ENCODE data around the gene TBC1D22A. TPM values are rescaled to one million over a fixed set of nuclear protein-coding genes. Genes with fewer than 3 reads are reported as not detected.

The TBC1D22A gene
- total and polyA plus RNA-seq, 4 experiments from 2014 or later = 20.6 to 49.2 (median 36.7) TPM

DNA sequence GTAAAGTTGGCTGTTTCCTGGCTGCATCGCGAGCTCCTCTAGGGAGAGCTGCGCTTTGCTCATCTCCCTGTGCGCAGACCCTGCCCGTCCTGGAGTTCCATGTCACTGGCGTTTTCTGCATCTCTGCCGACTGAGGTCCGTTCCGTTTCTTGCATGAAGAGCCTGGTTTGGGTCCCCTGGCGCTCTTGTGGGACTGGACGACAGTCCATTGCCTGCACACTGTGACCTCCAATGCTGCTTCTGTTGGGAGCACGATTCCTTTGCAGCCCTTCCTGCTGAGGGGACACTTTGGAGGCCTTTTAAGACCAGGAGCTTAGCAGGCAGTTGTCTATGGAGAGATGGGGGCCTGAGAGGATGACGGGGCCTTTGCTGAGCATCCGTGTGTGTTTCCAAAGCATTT is 90.3 kb downstream of the TBC1D22A start:
- DNase-seq = no peak
- Histone ChIP-seq H3K4me3 (ENCODE audit: low read length in 2 of 2) (no peak overlapping the region), H3K36me3 (ENCODE audit: insufficient read depth, low read length) (peaks cover 8% of the 10 kb centered on the region), H3K4me1 (ENCODE audit: insufficient read depth, low read length) (peaks cover 6% of the 10 kb centered on the region), H3K9me3 (ENCODE audit: control insufficient read depth in 1 of 2, low read length in 2 of 2) (no peaks in the 10 kb centered on the region), H3K27ac (ENCODE audit: low read depth, low read length) (no peak overlapping the region), H3K27me3 (ENCODE audit: insufficient read depth, low read length) (no peaks in the 10 kb centered on the region)
- ChIA-PET CTCF (ENCODE audit: partially characterized antibody) (no interaction called here), POLR2A (ENCODE audit: partially characterized antibody) (no interaction called here)
- Mint-ChIP-seq H3K9me3 (no peaks in the 10 kb centered on the region), H3K36me3 (peaks cover 44 to 50% of the 10 kb centered on the region in 2 donors), H3K27me3 (no peaks in the 10 kb centered on the region), H3K4me1 (peaks cover 28 to 54% (median 38%) of the 10 kb centered on the region in 4 donors), H3K4me3 (no peak overlapping the region), H3K27ac (peak overlapping the region in 1 of 7 donors; percentile 70)
- intact Hi-C loops (cut with micrococcal nuclease) = no loop called here

DNA sequence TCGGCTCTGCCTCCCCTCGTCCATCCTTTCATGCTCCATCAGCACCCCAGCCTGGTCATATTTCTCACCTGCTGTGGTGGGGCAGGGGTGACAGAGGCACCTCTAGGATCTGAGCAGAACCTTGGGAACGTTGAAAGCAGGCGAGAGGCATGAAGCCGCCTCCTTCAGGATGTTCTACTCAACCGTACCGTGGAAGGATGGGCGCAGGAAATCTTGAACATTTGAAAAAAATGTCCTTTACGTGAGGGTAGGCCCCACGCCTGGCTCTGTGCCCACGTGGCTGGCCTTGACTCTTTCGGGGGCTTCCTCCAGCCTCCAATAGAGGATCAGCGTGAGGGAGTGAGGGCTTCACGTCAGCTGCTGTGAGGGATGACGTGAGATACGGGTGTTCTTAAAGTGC is 90.7 kb downstream of the TBC1D22A start:
- DNase-seq = no peak
- POLR2A ChIA-PET (ENCODE audit: partially characterized antibody) = no interaction called here
- Histone ChIP-seq H3K27ac (ENCODE audit: low read depth, low read length) (no peak overlapping the region), H3K9me3 (ENCODE audit: control insufficient read depth in 1 of 2, low read length in 2 of 2) (no peaks in the 10 kb centered on the region), H3K4me3 (ENCODE audit: low read length in 2 of 2) (no peak overlapping the region), H3K4me1 (ENCODE audit: insufficient read depth, low read length) (peaks cover 6% of the 10 kb centered on the region), H3K36me3 (ENCODE audit: insufficient read depth, low read length) (peaks cover 8% of the 10 kb centered on the region), H3K27me3 (ENCODE audit: insufficient read depth, low read length) (no peaks in the 10 kb centered on the region)
- CTCF ChIA-PET (ENCODE audit: partially characterized antibody) = no interaction called here
- Mint-ChIP-seq H3K36me3 (peaks cover 40 to 48% of the 10 kb centered on the region in 2 donors), H3K27ac (peak overlapping the region in 3 of 7 donors; percentile 42 to 61 (median 42)), H3K9me3 (no peaks in the 10 kb centered on the region), H3K4me3 (no peak overlapping the region), H3K27me3 (no peaks in the 10 kb centered on the region), H3K4me1 (peaks cover 28 to 54% (median 38%) of the 10 kb centered on the region in 4 donors)
- intact Hi-C loops (cut with micrococcal nuclease) = no loop called here

DNA sequence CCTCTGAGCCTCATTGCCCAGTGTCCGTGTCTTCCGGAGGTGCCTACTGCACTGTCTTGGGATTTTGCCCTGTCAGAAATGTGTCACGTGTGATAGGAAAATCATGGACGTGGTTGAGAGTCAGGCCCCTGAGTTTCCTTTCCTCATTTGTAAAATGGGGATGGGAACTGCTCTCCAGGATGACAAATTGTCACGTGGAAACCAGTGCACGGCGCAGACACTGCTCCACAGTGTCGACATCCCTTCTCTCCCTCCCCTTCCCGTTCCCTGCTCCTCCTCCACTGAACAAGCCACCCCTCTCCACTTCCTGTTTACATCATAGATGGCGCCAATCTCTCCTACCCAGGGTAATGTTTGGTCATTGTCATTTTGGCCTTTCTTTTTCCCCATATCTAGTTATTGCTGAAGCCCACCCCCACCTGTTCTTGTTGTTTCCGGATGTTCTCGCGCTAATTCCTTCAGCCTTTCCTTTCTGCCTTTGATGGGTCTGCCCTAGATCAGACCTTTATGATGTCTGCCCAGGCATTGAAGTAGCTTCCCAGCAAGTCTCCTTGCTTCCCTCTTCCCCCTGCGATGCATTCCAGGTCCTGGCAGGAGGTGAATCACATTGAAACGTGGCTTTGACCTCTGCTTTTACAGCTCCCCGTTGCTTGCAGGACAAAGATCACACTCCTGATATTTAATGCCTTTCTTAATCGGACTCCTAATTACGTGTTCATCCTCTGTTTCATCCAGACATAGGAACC is 91.8 kb downstream of the TBC1D22A start:
- Mint-ChIP-seq H3K27me3 (no peaks in the 10 kb centered on the region), H3K27ac (peak overlapping the region in 4 of 7 donors; percentile 0 to 53 (median 21))
- H3K36me3 ChIP-seq (ENCODE audit: insufficient read depth, low read length) = peaks cover 8% of the 10 kb centered on the region

DNA sequence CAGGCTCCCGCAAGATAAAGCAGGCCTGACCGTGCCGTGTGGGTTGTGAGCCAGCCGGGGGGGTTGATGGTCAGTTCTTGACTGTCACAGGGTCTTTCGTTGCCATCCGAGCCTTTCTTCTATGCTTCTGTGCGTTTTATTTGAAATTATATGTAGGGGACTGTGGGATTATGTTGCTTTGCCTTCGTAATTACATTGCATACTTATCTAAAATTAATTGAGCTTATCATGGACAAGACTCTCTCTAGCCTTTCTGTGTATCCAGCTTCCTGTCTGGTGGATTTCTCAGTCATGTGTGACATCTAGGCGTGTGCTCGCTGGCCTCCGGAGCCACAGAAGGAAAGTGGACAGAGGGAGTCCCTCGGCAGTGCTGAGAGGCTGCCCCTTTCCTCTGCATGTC is 93.2 kb downstream of the TBC1D22A start:
- peaks cover 23 to 32% of the 10 kb centered on the region in 2 donors for H3K36me3 Mint-ChIP-seq

More for the DNA sequence above, 91.8 kb downstream of the TBC1D22A start:
- Histone ChIP-seq H3K27me3 (ENCODE audit: insufficient read depth, low read length) (no peaks in the 10 kb centered on the region), H3K9me3 (ENCODE audit: control insufficient read depth in 1 of 2, low read length in 2 of 2) (no peaks in the 10 kb centered on the region), H3K27ac (ENCODE audit: low read depth, low read length) (no peak overlapping the region), H3K4me1 (ENCODE audit: insufficient read depth, low read length) (peaks cover 6% of the 10 kb centered on the region), H3K4me3 (ENCODE audit: low read length in 2 of 2) (no peak overlapping the region)
- Mint-ChIP-seq H3K36me3 (peaks cover 35 to 46% of the 10 kb centered on the region in 2 donors), H3K4me3 (peak overlapping the region in 1 of 8 donors; percentile 26), H3K4me1 (peaks cover 28 to 51% (median 38%) of the 10 kb centered on the region in 4 donors), H3K9me3 (no peaks in the 10 kb centered on the region)
- no peak for DNase-seq
- intact Hi-C loops (cut with micrococcal nuclease) = no loop called here
- ChIA-PET CTCF (ENCODE audit: partially characterized antibody) (no interaction called here), POLR2A (ENCODE audit: partially characterized antibody) (no interaction called here)

DNA sequence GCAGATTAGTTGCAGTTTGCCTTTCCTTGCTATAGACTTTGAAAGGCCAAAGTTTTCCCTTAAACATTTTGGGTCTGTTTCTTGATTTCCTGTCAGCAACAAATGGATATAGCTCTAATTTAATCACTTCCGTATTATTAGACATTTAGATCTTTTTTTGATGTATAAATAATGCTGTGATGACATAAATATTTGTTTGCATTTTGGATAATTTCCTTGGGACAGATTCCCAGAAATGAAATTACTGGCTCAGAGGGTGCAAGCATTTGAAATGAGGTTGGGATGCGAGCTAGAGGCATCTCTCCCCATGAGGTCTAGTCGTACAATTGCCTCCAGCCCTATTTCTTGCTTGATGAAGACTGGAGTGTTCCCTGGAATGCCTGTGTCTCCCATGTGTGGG is 94.2 kb downstream of the TBC1D22A start:
- peaks cover 20 to 46% (median 32%) of the 10 kb centered on the region in 4 donors for H3K4me1 Mint-ChIP-seq
- CTCF ChIA-PET (ENCODE audit: partially characterized antibody) = interaction anchor here (0.8 kb wide), 1 partner anchor 54 kb away, joined by 3 read pairs; no protein-coding TSS in a partner anchor
- intact Hi-C loops (cut with micrococcal nuclease) = no loop called here

More for the DNA sequence above, 93.2 kb downstream of the TBC1D22A start:
- no peak overlapping the region for H3K27ac Mint-ChIP-seq
- ChIA-PET POLR2A (ENCODE audit: partially characterized antibody) (no interaction called here), CTCF (ENCODE audit: partially characterized antibody) (interaction anchor here (0.8 kb wide), 1 partner anchor 53 kb away, joined by 3 read pairs; no protein-coding TSS in a partner anchor)
- no peak overlapping the region for H3K27ac ChIP-seq (ENCODE audit: low read depth, low read length)
- H3K27me3 Mint-ChIP-seq = no peaks in the 10 kb centered on the region
- H3K4me1 ChIP-seq (ENCODE audit: insufficient read depth, low read length) = peaks cover 6% of the 10 kb centered on the region
- no peaks in the 10 kb centered on the region for H3K9me3 Mint-ChIP-seq
- H3K4me3 ChIP-seq (ENCODE audit: low read length in 2 of 2) = no peak overlapping the region
- no peak for DNase-seq
- H3K4me1 Mint-ChIP-seq = peaks cover 24 to 45% (median 34%) of the 10 kb centered on the region in 4 donors
- no peaks in the 10 kb centered on the region for H3K9me3 ChIP-seq (ENCODE audit: control insufficient read depth in 1 of 2, low read length in 2 of 2)
- intact Hi-C loops (cut with micrococcal nuclease) = no loop called here
- no peak overlapping the region for H3K4me3 Mint-ChIP-seq
- H3K36me3 ChIP-seq (ENCODE audit: insufficient read depth, low read length) = peaks cover 3% of the 10 kb centered on the region
- no peaks in the 10 kb centered on the region for H3K27me3 ChIP-seq (ENCODE audit: insufficient read depth, low read length)

DNA sequence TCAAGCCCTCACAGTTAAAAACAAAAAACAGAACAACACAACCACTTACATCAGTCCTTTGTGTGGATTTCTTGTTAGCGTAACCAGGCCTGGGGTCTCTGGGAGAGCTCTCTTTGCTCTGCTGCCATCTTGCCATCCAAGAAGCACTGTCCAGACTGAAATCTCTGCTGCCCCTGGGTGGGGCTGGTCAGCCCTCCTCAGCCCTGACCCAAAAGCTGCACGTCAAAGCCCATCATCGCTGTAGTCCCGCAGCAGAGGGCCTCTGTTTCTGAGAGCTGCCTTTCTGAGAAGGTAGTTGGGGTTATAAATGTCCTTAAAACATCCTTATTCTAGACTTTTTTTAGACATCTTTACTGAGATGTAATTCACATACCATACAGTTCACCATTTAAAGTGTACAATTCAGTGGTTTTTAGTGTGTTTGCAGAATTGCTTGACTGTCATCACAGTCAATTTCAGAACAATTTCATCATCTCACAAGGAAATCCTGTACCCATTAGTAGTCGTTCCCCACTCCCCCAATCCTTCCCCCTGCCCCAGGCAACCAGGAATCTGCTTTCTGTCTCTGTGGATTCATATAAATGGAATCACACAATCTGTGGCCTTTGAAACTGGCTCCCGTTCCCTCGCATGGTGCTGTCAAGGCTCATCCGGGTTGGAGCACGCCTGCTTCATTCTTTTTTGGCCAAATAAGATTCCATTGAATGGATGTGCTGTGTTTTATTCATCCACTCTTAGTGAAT is 94.9 kb downstream of the TBC1D22A start:
- DNase-seq = no peak
- Mint-ChIP-seq H3K36me3 (peaks cover 19 to 27% of the 10 kb centered on the region in 2 donors), H3K9me3 (no peaks in the 10 kb centered on the region), H3K27me3 (no peaks in the 10 kb centered on the region), H3K27ac (no peak overlapping the region), H3K4me3 (no peak overlapping the region), H3K4me1 (peaks cover 19 to 48% (median 35%) of the 10 kb centered on the region in 4 donors)
- POLR2A ChIA-PET (ENCODE audit: partially characterized antibody) = no interaction called here
- no peaks in the 10 kb centered on the region for H3K27me3 ChIP-seq (ENCODE audit: insufficient read depth, low read length)
- no peaks in the 10 kb centered on the region for H3K9me3 ChIP-seq (ENCODE audit: control insufficient read depth in 1 of 2, low read length in 2 of 2)
- peaks cover 6% of the 10 kb centered on the region for H3K4me1 ChIP-seq (ENCODE audit: insufficient read depth, low read length)
- H3K27ac ChIP-seq (ENCODE audit: low read depth, low read length) = no peak overlapping the region
- CTCF ChIA-PET (ENCODE audit: partially characterized antibody) = no interaction called here
- intact Hi-C loops (cut with micrococcal nuclease) = no loop called here
- no peaks in the 10 kb centered on the region for H3K36me3 ChIP-seq (ENCODE audit: insufficient read depth, low read length)
- H3K4me3 ChIP-seq (ENCODE audit: low read length in 2 of 2) = no peak overlapping the region

More for the DNA sequence above, 94.2 kb downstream of the TBC1D22A start:
- Histone ChIP-seq H3K9me3 (ENCODE audit: control insufficient read depth in 1 of 2, low read length in 2 of 2) (no peaks in the 10 kb centered on the region), H3K36me3 (ENCODE audit: insufficient read depth, low read length) (no peaks in the 10 kb centered on the region), H3K27me3 (ENCODE audit: insufficient read depth, low read length) (no peaks in the 10 kb centered on the region), H3K27ac (ENCODE audit: low read depth, low read length) (no peak overlapping the region), H3K4me3 (ENCODE audit: low read length in 2 of 2) (no peak overlapping the region), H3K4me1 (ENCODE audit: insufficient read depth, low read length) (peaks cover 6% of the 10 kb centered on the region)
- Mint-ChIP-seq H3K27me3 (no peaks in the 10 kb centered on the region), H3K9me3 (no peaks in the 10 kb centered on the region), H3K27ac (no peak overlapping the region), H3K4me3 (no peak overlapping the region), H3K36me3 (peaks cover 16 to 25% of the 10 kb centered on the region in 2 donors)
- POLR2A ChIA-PET (ENCODE audit: partially characterized antibody) = no interaction called here
- no peak for DNase-seq

DNA sequence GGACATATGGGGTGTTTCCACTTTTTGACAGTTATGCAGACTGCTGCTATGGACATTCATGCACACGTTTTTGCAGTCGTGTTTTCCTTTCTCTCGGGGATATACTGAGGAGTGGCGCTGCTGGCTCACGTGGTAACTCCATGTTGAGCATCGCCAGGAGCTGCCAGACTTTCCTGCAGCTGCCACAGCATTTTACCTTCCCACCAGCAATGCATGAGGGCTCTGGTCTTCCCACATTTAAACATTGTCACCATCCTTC is 95.4 kb downstream of the TBC1D22A start:
- Mint-ChIP-seq H3K27ac (peak overlapping the region in 1 of 7 donors; percentile 67), H3K27me3 (no peaks in the 10 kb centered on the region), H3K36me3 (peaks cover 16 to 24% of the 10 kb centered on the region in 2 donors), H3K4me1 (peaks cover 17 to 44% (median 32%) of the 10 kb centered on the region in 4 donors), H3K9me3 (no peaks in the 10 kb centered on the region), H3K4me3 (no peak overlapping the region)
- no peak overlapping the region for H3K27ac ChIP-seq (ENCODE audit: low read depth, low read length)
- DNase-seq = no peak
- CTCF ChIA-PET (ENCODE audit: partially characterized antibody) = no interaction called here
- H3K27me3 ChIP-seq (ENCODE audit: insufficient read depth, low read length) = no peaks in the 10 kb centered on the region
- no peaks in the 10 kb centered on the region for H3K36me3 ChIP-seq (ENCODE audit: insufficient read depth, low read length)
- peaks cover 6% of the 10 kb centered on the region for H3K4me1 ChIP-seq (ENCODE audit: insufficient read depth, low read length)
- H3K9me3 ChIP-seq (ENCODE audit: control insufficient read depth in 1 of 2, low read length in 2 of 2) = no peaks in the 10 kb centered on the region
- POLR2A ChIA-PET (ENCODE audit: partially characterized antibody) = no interaction called here
- intact Hi-C loops (cut with micrococcal nuclease) = no loop called here
- H3K4me3 ChIP-seq (ENCODE audit: low read length in 2 of 2) = no peak overlapping the region

Data from CD4-positive, alpha-beta memory T cell (primary cell).